CD4-positive, CD25-positive, alpha-beta regulatory T cell (primary cell): ENCODE data around the gene C15orf39. TPM values are rescaled to one million over a fixed set of nuclear protein-coding genes. Genes with fewer than 3 reads are reported as not detected.

Source experiments
- ATAC-seq, 2 donors: fragments of 150-1000 bp; cut with Tn5 transposase; one replicate each; pipeline ENCODE4 v1.10.0; 2021; ENCODE audit warnings: low read depth in 2 of 2, moderate number of reproducible peaks in 2 of 2, moderate library complexity in 1 of 2
- DNase-seq, 3 donors: peaks; one replicate each; pipeline versions ENCODE4 v3.0.0 to v3.0.0-alpha.2; 2012 to 2022; ENCODE audit warnings: mixed read lengths in 1 of 3
- H3K27ac ChIP-seq: one replicate; pipeline ENCODE4 v1.7.0; 2013; ENCODE audit warnings: mild to moderate bottlenecking, low read length; ENCODE audit not compliant: insufficient read depth, poor library complexity, severe bottlenecking
- H3K27me3 ChIP-seq: one replicate; pipeline ENCODE4 v1.7.0; 2013; ENCODE audit warnings: low read length; ENCODE audit not compliant: control insufficient read depth, insufficient read depth
- H3K36me3 ChIP-seq: one replicate; pipeline ENCODE4 v1.7.0; 2013; ENCODE audit warnings: mild to moderate bottlenecking, low read length, moderate library complexity; ENCODE audit not compliant: control insufficient read depth, insufficient read depth
- H3K4me1 ChIP-seq: 2 replicates; pipeline ENCODE4 v1.7.0; 2013; ENCODE audit warnings: mild to moderate bottlenecking, low read length; ENCODE audit not compliant: insufficient read depth, control insufficient read depth, poor library complexity, severe bottlenecking
- H3K4me3 ChIP-seq: one replicate; pipeline ENCODE4 v1.7.0; 2013; ENCODE audit warnings: low read depth, mild to moderate bottlenecking, low read length, moderate library complexity
- H3K9me3 ChIP-seq, 2 experiments: 1 replicate in 1 of 2; 2 replicates in 1 of 2; pipeline ENCODE4 v1.7.0; 2013; ENCODE audit warnings: low read length in 2 of 2, mild to moderate bottlenecking in 1 of 2, moderate library complexity in 1 of 2; ENCODE audit not compliant: control insufficient read depth in 2 of 2
- H3K27ac Mint-ChIP-seq, 3 donors: one replicate each; pipeline ENCODE4 v1.8.0; 2020 to 2022; ENCODE audit warnings: mild to moderate bottlenecking in 3 of 3, mixed read lengths in 3 of 3, moderate library complexity in 2 of 3
- H3K27me3 Mint-ChIP-seq: one replicate; pipeline ENCODE4 v1.8.0; 2022; ENCODE audit warnings: mild to moderate bottlenecking, mixed read lengths
- H3K36me3 Mint-ChIP-seq: one replicate; pipeline ENCODE4 v1.8.0; 2020; ENCODE audit warnings: mixed read lengths
- H3K4me1 Mint-ChIP-seq, 4 donors: one replicate each; pipeline ENCODE4 v1.8.0; 2020 to 2022; ENCODE audit warnings: mixed read lengths in 4 of 4, mild to moderate bottlenecking in 1 of 4
- H3K4me3 Mint-ChIP-seq, 4 donors: one replicate each; pipeline ENCODE4 v1.8.0; 2020 to 2022; ENCODE audit warnings: mild to moderate bottlenecking in 4 of 4, mixed read lengths in 4 of 4, moderate library complexity in 3 of 4
- H3K9me3 Mint-ChIP-seq, 7 donors: one replicate each; pipeline ENCODE4 v1.8.0; 2020 to 2022; ENCODE audit warnings: mixed read lengths in 7 of 7, mild to moderate bottlenecking in 3 of 7, moderate library complexity in 2 of 7
- polyA plus RNA-seq, 4 donors: library from polyadenylated mRNA; unstranded; fragments of 300-500 nt; fragmentation: Illumina TruSeq; gene quantifications; one replicate each; pipeline ENCODE4 v1.2.3, GENCODE V29; 2021
- total RNA-seq: library from RNA; stranded (reverse); gene quantifications from one replicate; pipeline ENCODE4 v1.2.3, GENCODE V29; 2022

Gene C15orf39
- total and polyA plus RNA-seq, 5 donors from 2014 or later: 1.2 to 19.5 (median 2.1) TPM

GRCh38 chr15:75177360-75178071 is 24.2 kb upstream of the C15orf39 start:
- H3K27me3 Mint-ChIP-seq: peaks cover 45% of the 10 kb centered on the region
- H3K36me3 Mint-ChIP-seq: no peaks in the 10 kb centered on the region
- Histone ChIP-seq H3K27ac (no peak overlapping the region), H3K27me3 (peaks cover 12% of the 10 kb centered on the region), H3K36me3 (no peaks in the 10 kb centered on the region), H3K9me3 (no peaks in the 10 kb centered on the region), H3K4me3 (no peak overlapping the region), H3K4me1 (peaks cover 7% of the 10 kb centered on the region)
- peaks cover 0 to 7% (median 0%) of the 10 kb centered on the region in 4 donors for H3K4me1 Mint-ChIP-seq
- no peak overlapping the region for H3K27ac Mint-ChIP-seq
- H3K9me3 Mint-ChIP-seq: no peaks in the 10 kb centered on the region
- ATAC-seq (no peak), DNase-seq (no peak)
- peak overlapping the region in 1 of 4 donors; percentile 15 for H3K4me3 Mint-ChIP-seq

DNA sequence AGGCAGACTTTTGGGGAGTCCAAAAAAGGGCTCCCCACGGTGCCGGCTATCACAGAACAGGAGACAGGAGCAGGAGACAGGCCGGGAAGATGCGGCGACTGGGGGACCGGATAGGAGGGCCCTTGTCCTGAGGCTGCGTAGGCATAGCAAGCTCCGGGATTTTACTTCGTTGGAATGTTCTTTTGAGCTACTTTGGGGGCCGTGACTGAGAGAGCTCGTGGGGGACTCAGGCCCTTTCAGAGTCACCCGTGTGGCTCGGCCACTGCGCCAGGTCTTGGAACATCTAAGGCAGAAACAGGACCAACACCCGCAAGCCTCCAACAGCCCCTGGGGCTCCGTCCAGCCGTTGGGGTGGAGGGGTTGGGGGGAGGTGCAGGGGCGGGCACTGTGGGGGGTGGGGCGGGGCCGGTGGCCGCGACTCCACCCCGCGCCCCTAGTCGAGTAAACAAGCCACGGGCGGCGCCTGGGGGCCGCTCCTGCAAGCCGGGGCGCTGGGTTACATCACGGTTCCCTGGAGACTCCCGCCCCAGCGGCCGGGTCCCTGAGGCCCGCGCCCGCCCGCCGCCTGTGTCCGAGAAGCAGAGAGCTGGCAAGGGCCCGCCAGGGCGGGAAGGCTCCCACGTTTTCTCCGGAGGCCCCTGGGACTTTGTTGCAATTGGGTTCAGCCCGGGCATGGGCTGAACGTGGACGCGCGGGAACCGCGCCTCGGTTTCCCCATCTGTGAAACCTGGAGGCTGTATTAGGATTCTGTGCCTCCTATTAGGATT is 23.3 kb upstream of the C15orf39 start:
- H3K9me3 Mint-ChIP-seq: no peaks in the 10 kb centered on the region
- Histone ChIP-seq H3K9me3 (no peaks in the 10 kb centered on the region), H3K27me3 (peaks cover 12% of the 10 kb centered on the region), H3K27ac (no peak overlapping the region), H3K36me3 (no peaks in the 10 kb centered on the region), H3K4me3 (no peak overlapping the region), H3K4me1 (peaks cover 7% of the 10 kb centered on the region)
- DNase-seq: peak in 1 of 3 donors; percentile 45
- peak in 1 of 2 donors; percentile 26 for ATAC-seq
- H3K27me3 Mint-ChIP-seq: peaks cover 45% of the 10 kb centered on the region
- H3K4me3 Mint-ChIP-seq: peak overlapping the region in 2 of 4 donors; percentile 4 to 15
- peaks cover 0 to 7% (median 0%) of the 10 kb centered on the region in 4 donors for H3K4me1 Mint-ChIP-seq
- H3K36me3 Mint-ChIP-seq: no peaks in the 10 kb centered on the region
- no peak overlapping the region for H3K27ac Mint-ChIP-seq

- H3K4me3 ChIP-seq: no peak overlapping the region
- peaks cover 45% of the 10 kb centered on the region for H3K27me3 Mint-ChIP-seq
Measured at GRCh38 chr15:75178938-75179745, 22.5 kb upstream of the C15orf39 start.

DNA sequence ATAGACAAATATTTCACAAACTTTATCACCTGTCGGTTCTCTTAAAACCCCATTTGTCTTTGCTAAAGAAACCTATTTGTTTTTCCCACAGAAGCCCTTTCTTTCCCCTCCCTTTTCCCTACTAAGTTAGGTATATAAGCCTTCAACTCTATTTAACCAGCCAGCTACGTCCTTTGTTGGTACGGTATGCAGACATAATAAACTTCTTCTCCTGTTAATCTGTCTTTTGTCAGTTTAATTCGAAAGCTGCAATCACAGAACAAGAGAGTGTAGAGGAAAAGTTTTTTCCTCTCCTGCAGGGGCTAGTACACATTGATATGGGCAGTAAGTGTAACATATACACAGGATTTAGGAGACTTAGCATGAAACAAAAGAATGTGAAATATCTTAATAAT is 21.9 kb upstream of the C15orf39 start:
- Histone ChIP-seq H3K27ac (no peak overlapping the region), H3K36me3 (no peaks in the 10 kb centered on the region), H3K27me3 (peaks cover 12% of the 10 kb centered on the region), H3K9me3 (no peaks in the 10 kb centered on the region), H3K4me1 (peaks cover 7% of the 10 kb centered on the region), H3K4me3 (no peak overlapping the region)
- Mint-ChIP-seq H3K4me1 (peaks cover 0 to 7% (median 2%) of the 10 kb centered on the region in 4 donors), H3K4me3 (no peak overlapping the region), H3K27me3 (peaks cover 50% of the 10 kb centered on the region), H3K9me3 (peaks cover 0 to 1% (median 0%) of the 10 kb centered on the region in 7 donors), H3K36me3 (no peaks in the 10 kb centered on the region), H3K27ac (peak overlapping the region in 1 of 3 donors; percentile 30)
- ATAC-seq (no peak), DNase-seq (no peak)

More at GRCh38 chr15:75178938-75179745, 22.5 kb upstream of the C15orf39 start:
- DNase-seq: no peak
- peaks cover 7% of the 10 kb centered on the region for H3K4me1 ChIP-seq
- no peak overlapping the region for H3K27ac ChIP-seq
- H3K4me1 Mint-ChIP-seq: peaks cover 0 to 7% (median 0%) of the 10 kb centered on the region in 4 donors
- peaks cover 12% of the 10 kb centered on the region for H3K27me3 ChIP-seq
- no peaks in the 10 kb centered on the region for H3K36me3 Mint-ChIP-seq
- peak overlapping the region in 1 of 3 donors; percentile 30 for H3K27ac Mint-ChIP-seq
- H3K9me3 Mint-ChIP-seq: no peaks in the 10 kb centered on the region
- ATAC-seq: no peak
- no peaks in the 10 kb centered on the region for H3K9me3 ChIP-seq
- H3K4me3 Mint-ChIP-seq: peak overlapping the region in 2 of 4 donors; percentile 11 to 26
- no peaks in the 10 kb centered on the region for H3K36me3 ChIP-seq

DNA sequence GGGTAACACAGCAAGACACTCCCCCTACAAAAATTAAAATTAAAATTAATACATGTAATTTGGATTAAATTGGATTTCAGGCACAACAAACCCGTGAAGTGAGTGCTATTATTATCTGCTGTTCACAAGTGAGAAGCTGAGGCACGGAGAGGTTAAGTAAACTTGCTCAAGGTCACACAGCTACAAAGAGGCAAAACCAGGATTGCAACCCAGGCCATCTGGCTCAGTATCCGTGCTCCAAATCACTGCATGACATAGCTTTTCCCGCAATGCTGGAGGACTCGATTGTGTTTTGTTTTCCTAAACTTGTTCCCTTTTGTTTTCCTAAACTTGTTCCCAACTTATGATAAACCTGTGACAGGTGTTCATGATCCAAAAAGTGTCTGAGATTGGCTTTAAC is 19.9 kb upstream of the C15orf39 start:
- Mint-ChIP-seq H3K36me3 (no peaks in the 10 kb centered on the region), H3K9me3 (peaks cover 0 to 1% (median 0%) of the 10 kb centered on the region in 7 donors), H3K4me1 (peaks cover 2 to 7% (median 5%) of the 10 kb centered on the region in 4 donors), H3K27ac (no peak overlapping the region), H3K4me3 (no peak overlapping the region), H3K27me3 (peaks cover 49% of the 10 kb centered on the region)
- Histone ChIP-seq H3K27ac (no peak overlapping the region), H3K27me3 (peaks cover 12% of the 10 kb centered on the region), H3K9me3 (no peaks in the 10 kb centered on the region), H3K4me3 (no peak overlapping the region), H3K4me1 (peaks cover 7% of the 10 kb centered on the region), H3K36me3 (no peaks in the 10 kb centered on the region)
- DNase-seq (no peak), ATAC-seq (no peak)

GRCh38 chr15:75182187-75183131 is 19.2 kb upstream of the C15orf39 start:
- Mint-ChIP-seq H3K27ac (no peak overlapping the region), H3K36me3 (no peaks in the 10 kb centered on the region), H3K9me3 (peaks cover 0 to 1% (median 0%) of the 10 kb centered on the region in 7 donors), H3K4me1 (peaks cover 2 to 7% (median 5%) of the 10 kb centered on the region in 4 donors), H3K4me3 (no peak overlapping the region), H3K27me3 (peaks cover 47% of the 10 kb centered on the region)
- no peaks in the 10 kb centered on the region for H3K9me3 ChIP-seq
- no peak overlapping the region for H3K27ac ChIP-seq
- DNase-seq (peak in 1 of 3 donors; percentile 53), ATAC-seq (no peak)
- peaks cover 12% of the 10 kb centered on the region for H3K27me3 ChIP-seq
- no peaks in the 10 kb centered on the region for H3K36me3 ChIP-seq
- peaks cover 7% of the 10 kb centered on the region for H3K4me1 ChIP-seq
- no peak overlapping the region for H3K4me3 ChIP-seq
